Tibial artery (tissue), 4 donors: ENCODE data around the gene ATP8A1.

Source experiments
- DNase-seq, 2 donors: peaks; one replicate each; pipeline ENCODE4 v3.0.0-alpha.2; 2019
- H3K27ac ChIP-seq, 2 donors: fragments of 200-600 bp; sonication (generic) in 1 of 2; 1 replicate in 1 of 2; 2 replicates in 1 of 2; pipeline ENCODE4 v1.5.1; 2018 to 2019; ENCODE audit warnings: mild to moderate bottlenecking in 1 of 2
- H3K27me3 ChIP-seq, 2 donors: fragments of 200-600 bp; sonication (generic) in 1 of 2; one replicate each; pipeline versions ENCODE4 v1.5.1 to v1.6.0; 2016 to 2019
- H3K36me3 ChIP-seq, 3 donors: fragments of 200-600 bp; sonication (generic) in 2 of 3; one replicate each; pipeline ENCODE4 v1.5.1; 2016 to 2019; ENCODE audit warnings: mild to moderate bottlenecking in 2 of 3
- H3K4me1 ChIP-seq, 4 donors: fragments of 200-600 bp; sonication (generic) in 2 of 4; 1 replicate in 3 of 4; 2 replicates in 1 of 4; pipeline ENCODE4 v1.5.1; 2016 to 2019
- H3K4me3 ChIP-seq, 2 donors: fragments of 200-600 bp; sonication (generic) in 1 of 2; 1 replicate in 1 of 2; 2 replicates in 1 of 2; pipeline ENCODE4 v1.5.1; 2018 to 2019; ENCODE audit warnings: mild to moderate bottlenecking in 2 of 2
- H3K9me3 ChIP-seq, 3 donors: fragments of 200-600 bp; sonication (generic) in 1 of 3; one replicate each; pipeline ENCODE4 v1.5.1; 2016 to 2019
- intact Hi-C: fragments of 100-400 bp; cut with DNase I; formaldehyde crosslinking; loops from one replicate; pipeline ENCODE4 v1.15.0; 2023; ENCODE audit warnings: low total_unique reads
- TF ChIP-seq, protein P1 (sequence below), 2 experiments: fragments of 200-600 bp in 1 of 2; fragments of 450-650 bp in 1 of 2; IDR thresholded peaks; one replicate each; pipeline ENCODE4 v1.5.1; 2017 to 2019; ENCODE audit warnings: antibody characterized with exemption in 2 of 2, mild to moderate bottlenecking in 1 of 2, moderate library complexity in 1 of 2

ATP8A1 gene

DNA sequence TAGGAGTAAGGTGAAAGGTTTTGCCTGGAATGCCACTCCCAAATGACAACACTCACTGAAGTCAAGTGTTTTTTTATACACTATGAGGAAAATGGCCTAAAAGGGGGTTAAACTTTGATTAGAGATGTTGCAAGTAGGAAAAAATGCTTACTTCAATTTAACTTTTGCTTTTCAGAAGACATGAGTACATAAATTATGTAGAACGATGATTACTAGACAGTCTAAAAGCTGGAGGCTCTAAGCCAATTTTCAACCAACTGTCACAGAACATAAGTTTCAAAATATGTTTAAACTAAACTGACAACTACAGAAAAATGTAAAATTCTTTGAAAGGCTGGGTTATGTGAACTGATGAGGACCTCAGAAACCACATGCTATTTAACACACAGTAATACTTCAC lies 176.2 kb downstream of the ATP8A1 start:
- intact Hi-C loops: no loop called here
- no peak overlapping the region for H3K27ac ChIP-seq
- TF ChIP-seq, protein P1, sequence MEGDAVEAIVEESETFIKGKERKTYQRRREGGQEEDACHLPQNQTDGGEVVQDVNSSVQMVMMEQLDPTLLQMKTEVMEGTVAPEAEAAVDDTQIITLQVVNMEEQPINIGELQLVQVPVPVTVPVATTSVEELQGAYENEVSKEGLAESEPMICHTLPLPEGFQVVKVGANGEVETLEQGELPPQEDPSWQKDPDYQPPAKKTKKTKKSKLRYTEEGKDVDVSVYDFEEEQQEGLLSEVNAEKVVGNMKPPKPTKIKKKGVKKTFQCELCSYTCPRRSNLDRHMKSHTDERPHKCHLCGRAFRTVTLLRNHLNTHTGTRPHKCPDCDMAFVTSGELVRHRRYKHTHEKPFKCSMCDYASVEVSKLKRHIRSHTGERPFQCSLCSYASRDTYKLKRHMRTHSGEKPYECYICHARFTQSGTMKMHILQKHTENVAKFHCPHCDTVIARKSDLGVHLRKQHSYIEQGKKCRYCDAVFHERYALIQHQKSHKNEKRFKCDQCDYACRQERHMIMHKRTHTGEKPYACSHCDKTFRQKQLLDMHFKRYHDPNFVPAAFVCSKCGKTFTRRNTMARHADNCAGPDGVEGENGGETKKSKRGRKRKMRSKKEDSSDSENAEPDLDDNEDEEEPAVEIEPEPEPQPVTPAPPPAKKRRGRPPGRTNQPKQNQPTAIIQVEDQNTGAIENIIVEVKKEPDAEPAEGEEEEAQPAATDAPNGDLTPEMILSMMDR (IDR thresholded peaks at IDR 0.05): no peak

DNA sequence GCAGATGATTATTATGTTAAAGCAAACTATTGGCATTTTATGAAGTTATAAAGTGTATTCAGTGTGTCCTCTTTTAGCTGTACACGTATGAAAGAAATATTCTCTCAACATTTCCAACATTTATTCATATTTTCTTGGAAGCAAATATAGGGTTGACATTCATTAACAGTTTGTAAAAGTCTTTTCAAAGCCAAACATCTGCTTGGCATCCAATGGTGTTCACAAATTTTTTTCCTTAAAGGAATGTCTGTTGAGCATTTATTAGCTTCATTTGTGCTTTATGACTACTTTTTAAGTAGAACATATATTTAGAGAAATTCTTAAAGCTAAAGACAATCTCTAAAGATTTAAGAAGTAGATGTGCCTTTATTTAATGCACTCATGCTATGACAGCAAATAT lies 176.6 kb downstream of the ATP8A1 start:
- no peak for DNase-seq
- H3K36me3 ChIP-seq: no peaks in the 10 kb centered on the region
- no peak overlapping the region for H3K27ac ChIP-seq
- H3K9me3 ChIP-seq: no peaks in the 10 kb centered on the region
- no peaks in the 10 kb centered on the region for H3K27me3 ChIP-seq
- intact Hi-C loops: no loop called here
- TF ChIP-seq, protein P1 (IDR thresholded peaks at IDR 0.05): no peak
- no peak overlapping the region for H3K4me3 ChIP-seq
- H3K4me1 ChIP-seq: no peaks in the 10 kb centered on the region

More for the DNA sequence above, 176.2 kb downstream of the ATP8A1 start:
- H3K4me1 ChIP-seq: no peaks in the 10 kb centered on the region
- no peaks in the 10 kb centered on the region for H3K36me3 ChIP-seq
- H3K27me3 ChIP-seq: no peaks in the 10 kb centered on the region
- no peak overlapping the region for H3K4me3 ChIP-seq
- no peak for DNase-seq
- no peaks in the 10 kb centered on the region for H3K9me3 ChIP-seq

DNA sequence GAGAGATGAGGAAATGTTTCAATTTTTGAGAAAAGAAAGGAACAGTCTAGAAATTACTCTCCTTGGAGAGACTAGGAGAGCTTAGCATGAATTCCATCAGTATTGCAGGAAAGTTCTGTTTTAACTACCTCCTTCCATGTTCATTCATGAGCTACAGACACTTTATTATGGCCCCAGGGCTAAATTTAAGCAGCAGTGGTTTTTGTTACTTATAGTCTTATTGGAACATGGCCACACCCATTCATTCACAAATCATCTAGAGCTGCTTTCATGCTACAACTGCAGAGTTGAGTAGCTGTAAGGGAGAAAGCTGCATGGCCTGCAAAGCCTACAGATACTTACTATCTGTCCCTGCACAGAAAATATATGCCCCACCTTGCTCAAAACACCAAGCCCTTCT lies 178.0 kb downstream of the ATP8A1 start:
- Histone ChIP-seq H3K9me3 (no peaks in the 10 kb centered on the region), H3K27ac (no peak overlapping the region), H3K36me3 (no peaks in the 10 kb centered on the region), H3K4me1 (no peaks in the 10 kb centered on the region), H3K4me3 (no peak overlapping the region), H3K27me3 (no peaks in the 10 kb centered on the region)
- TF ChIP-seq, protein P1 (IDR thresholded peaks at IDR 0.05): no peak
- intact Hi-C loops: no loop called here
- DNase-seq: no peak

DNA sequence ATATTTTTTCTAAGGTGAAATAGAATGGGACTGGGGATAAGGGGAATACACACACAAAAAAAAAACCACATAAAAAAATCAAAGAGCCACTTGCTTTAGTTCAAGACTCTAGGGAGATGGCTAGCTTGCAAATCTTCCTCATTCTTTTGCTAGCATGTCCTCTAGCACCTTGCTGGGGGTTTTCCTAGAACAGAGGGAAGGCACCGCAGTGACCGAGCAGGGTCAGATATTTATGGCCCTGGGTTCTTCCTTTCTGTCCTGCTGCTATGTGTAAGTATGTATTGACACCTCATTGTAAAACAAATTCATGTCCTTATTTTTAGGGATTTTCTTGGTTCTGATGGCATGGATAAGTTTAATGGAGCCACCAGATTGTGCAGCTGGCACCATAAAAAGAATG lies 178.4 kb downstream of the ATP8A1 start:
- H3K27ac ChIP-seq: no peak overlapping the region
- intact Hi-C loops: no loop called here
- TF ChIP-seq, protein P1 (IDR thresholded peaks at IDR 0.05): no peak
- no peak for DNase-seq
- no peaks in the 10 kb centered on the region for H3K36me3 ChIP-seq
- H3K4me3 ChIP-seq: no peak overlapping the region
- no peaks in the 10 kb centered on the region for H3K9me3 ChIP-seq
- no peaks in the 10 kb centered on the region for H3K27me3 ChIP-seq
- H3K4me1 ChIP-seq: no peaks in the 10 kb centered on the region

DNA sequence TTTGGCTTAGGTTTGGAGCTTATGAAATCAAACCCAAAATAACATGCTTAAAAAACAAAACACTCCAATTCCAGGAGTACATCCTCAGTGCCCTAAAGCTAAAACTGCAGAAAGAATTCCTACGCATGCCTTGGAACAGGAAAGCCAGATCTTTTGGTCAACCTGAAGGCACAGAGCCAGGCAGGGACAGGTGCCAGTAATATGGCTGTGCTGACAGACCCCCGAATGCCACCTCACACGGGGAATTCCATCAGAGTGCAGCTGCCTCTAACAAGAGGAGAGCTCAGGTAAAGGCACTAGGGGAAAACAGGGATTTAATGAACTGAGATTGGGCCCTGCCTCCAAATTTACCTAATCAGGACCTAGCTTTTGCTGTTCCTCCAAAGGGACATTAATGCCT lies 182.5 kb downstream of the ATP8A1 start:
- Histone ChIP-seq H3K4me3 (no peak overlapping the region), H3K4me1 (no peaks in the 10 kb centered on the region), H3K27me3 (no peaks in the 10 kb centered on the region), H3K9me3 (no peaks in the 10 kb centered on the region), H3K36me3 (no peaks in the 10 kb centered on the region), H3K27ac (no peak overlapping the region)
- intact Hi-C loops: no loop called here
- no peak for DNase-seq
- TF ChIP-seq, protein P1 (IDR thresholded peaks at IDR 0.05): no peak

DNA sequence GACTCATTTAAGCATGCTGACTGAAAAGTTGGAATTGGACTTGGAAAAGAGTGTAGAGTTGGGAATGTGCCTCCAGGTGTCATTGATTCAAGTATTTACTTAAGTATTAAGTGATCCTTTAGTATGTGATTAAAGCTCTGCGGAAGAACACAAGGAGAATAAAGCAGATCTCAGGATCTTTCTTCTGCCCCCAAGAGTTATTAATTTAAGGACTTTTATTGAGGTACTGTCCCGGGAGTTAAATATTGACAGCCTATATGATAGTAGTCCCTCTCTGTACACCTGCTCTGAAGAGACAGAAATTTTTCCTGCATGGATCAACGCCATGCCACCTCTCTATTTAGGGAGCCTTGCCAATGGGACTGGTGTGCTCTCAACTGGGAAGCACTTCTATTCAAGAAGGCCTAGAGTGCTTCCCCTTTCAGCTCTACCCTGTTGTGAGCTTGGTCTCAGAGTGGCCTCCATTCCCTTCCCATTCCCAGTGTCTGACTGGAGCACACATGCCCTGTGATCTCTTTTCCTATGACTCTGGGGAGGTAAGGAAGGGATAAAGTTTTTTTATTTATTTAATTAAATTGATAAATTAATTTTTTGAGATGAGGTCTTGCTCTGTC lies 183.7 kb downstream of the ATP8A1 start:
- H3K27me3 ChIP-seq: no peaks in the 10 kb centered on the region
- H3K4me3 ChIP-seq: no peak overlapping the region
- H3K27ac ChIP-seq: no peak overlapping the region
- intact Hi-C loops: no loop called here
- TF ChIP-seq, protein P1 (IDR thresholded peaks at IDR 0.05): no peak
- DNase-seq: no peak
- H3K4me1 ChIP-seq: no peaks in the 10 kb centered on the region
- no peaks in the 10 kb centered on the region for H3K36me3 ChIP-seq
- no peaks in the 10 kb centered on the region for H3K9me3 ChIP-seq
